BLaER1 (cell line): ENCODE data around the gene ZNF407.

ENCODE experiments used
- H3K27ac ChIP-seq: shearing (Covaris generic); formaldehyde crosslinking; 2 replicates; pipeline ENCODE4 v1.8.1; 2022
- H3K27me3 ChIP-seq: shearing (Covaris generic); formaldehyde crosslinking; 2 replicates; pipeline ENCODE4 v1.8.1; 2022
- H3K36me3 ChIP-seq: shearing (Covaris generic); formaldehyde crosslinking; 2 replicates; pipeline ENCODE4 v1.8.1; 2022
- H3K4me1 ChIP-seq: shearing (Covaris generic); formaldehyde crosslinking; 2 replicates; pipeline ENCODE4 v1.8.1; 2022
- H3K4me2 ChIP-seq: shearing (Covaris generic); formaldehyde crosslinking; 2 replicates; pipeline ENCODE4 v1.8.1; 2022
- H3K4me3 ChIP-seq: shearing (Covaris generic); formaldehyde crosslinking; 2 replicates; pipeline ENCODE4 v1.8.1; 2022
- H3K9ac ChIP-seq: shearing (Covaris generic); formaldehyde crosslinking; 2 replicates; pipeline ENCODE4 v1.8.1; 2022
- H3K9me3 ChIP-seq: shearing (Covaris generic); formaldehyde crosslinking; 2 replicates; pipeline ENCODE4 v1.8.1; 2022
- H4K20me1 ChIP-seq: shearing (Covaris generic); formaldehyde crosslinking; 2 replicates; pipeline ENCODE4 v1.8.1; 2022
- Cebpa-rat ChIP-seq: shearing (Covaris generic); IDR thresholded peaks from 2 replicates; pipeline ENCODE4 v1.8.1; 2022

The ZNF407 gene

DNA sequence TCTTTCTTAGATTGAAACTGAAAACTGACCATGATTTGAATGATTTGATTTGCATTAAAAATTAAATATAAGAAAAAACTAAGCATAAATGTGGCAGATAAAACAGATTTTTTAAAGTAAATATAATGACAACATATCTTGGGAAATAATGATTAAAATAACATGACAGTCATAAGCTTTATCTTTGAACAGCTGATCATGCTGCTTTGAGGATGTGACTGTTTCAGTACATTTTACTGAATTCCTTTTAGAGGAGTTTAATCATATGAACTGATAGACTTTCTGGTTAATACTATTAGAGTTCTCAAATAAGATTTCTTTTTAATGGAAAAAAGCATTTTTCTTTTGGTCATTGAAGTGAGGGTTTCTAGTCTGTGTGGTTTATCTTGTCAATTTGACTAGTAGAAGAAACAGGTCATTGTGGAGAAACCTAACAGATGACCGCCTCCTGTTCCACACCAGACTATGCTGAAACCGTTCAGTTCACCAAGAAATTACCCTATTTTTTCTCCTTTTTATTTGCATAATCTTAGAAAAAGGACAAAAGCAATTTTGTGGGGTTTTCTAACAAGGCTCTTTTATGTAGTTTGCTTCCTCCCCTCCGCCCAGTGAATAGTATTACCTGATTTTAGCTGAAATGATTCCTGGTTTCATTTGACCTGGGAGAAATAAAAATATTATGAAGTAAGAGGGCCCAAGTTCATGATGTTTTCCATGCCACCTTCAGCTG, 349.1 kb downstream of the ZNF407 start:
- TF ChIP-seq Cebpa-rat: no peak
- Histone ChIP-seq H3K4me1 (peaks cover 17% of the 10 kb centered on the region), H3K27ac (no peak overlapping the region)

DNA sequence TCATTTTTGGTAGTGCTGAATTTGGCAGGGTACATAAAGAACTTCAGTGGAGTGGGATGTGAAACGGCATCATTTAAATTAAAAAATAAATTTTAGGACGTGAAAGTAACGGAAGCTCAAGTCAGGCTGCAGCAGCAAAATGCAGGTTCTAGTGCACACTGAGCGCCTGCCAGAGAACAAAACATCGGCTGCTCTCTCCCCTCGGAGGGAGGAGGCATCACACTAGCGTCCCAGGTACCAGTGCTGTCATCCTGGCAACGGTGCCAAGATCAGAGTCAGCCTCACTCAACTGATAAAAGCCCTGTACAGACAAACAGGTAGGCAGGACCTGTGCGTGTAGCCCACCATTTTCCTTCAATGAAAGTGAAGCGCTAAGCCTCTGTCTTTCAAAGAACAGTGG, 349.7 kb downstream of the ZNF407 start:
- H3K36me3 ChIP-seq: no peaks in the 10 kb centered on the region
- peaks cover 11% of the 10 kb centered on the region for H3K4me1 ChIP-seq
- H3K4me3 ChIP-seq: no peak overlapping the region
- H3K9me3 ChIP-seq: no peaks in the 10 kb centered on the region
- no peak overlapping the region for H3K27ac ChIP-seq
- no peaks in the 10 kb centered on the region for H3K27me3 ChIP-seq
- no peaks in the 10 kb centered on the region for H4K20me1 ChIP-seq
- no peak overlapping the region for H3K9ac ChIP-seq
- TF ChIP-seq Cebpa-rat: no peak
- H3K4me2 ChIP-seq: no peak overlapping the region

More for the DNA sequence above, 349.1 kb downstream of the ZNF407 start:
- no peak overlapping the region for H3K4me3 ChIP-seq
- no peaks in the 10 kb centered on the region for H3K9me3 ChIP-seq
- H3K27me3 ChIP-seq: no peaks in the 10 kb centered on the region
- no peak overlapping the region for H3K4me2 ChIP-seq
- no peak overlapping the region for H3K9ac ChIP-seq
- H4K20me1 ChIP-seq: no peaks in the 10 kb centered on the region
- H3K36me3 ChIP-seq: no peaks in the 10 kb centered on the region

DNA sequence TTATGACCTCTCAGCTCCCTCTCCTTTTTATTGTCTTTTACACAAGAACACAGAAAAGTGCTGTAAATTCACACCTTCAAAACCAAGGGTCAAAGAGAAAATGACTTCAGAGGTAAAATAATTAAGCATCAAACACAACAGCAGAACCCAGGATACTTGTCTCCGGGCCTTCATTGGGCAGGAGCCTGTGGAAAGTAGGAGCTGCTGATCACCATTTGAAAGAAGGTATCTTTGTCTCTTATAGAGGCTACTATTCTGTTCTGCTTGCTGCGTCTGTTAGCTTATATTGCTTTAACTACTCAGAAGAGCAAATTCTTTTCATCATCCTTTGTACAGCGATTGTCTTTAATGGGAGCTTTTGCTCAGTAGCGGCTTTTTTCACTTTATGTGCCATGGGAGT, 350.2 kb downstream of the ZNF407 start:
- Histone ChIP-seq H4K20me1 (no peaks in the 10 kb centered on the region), H3K27ac (no peak overlapping the region), H3K4me1 (peaks cover 6% of the 10 kb centered on the region), H3K36me3 (peaks cover 2% of the 10 kb centered on the region; the same call in 1 of the 2 replicates), H3K9ac (no peak overlapping the region), H3K9me3 (no peaks in the 10 kb centered on the region), H3K27me3 (no peaks in the 10 kb centered on the region), H3K4me2 (no peak overlapping the region), H3K4me3 (no peak overlapping the region)
- TF ChIP-seq Cebpa-rat: no peak

DNA sequence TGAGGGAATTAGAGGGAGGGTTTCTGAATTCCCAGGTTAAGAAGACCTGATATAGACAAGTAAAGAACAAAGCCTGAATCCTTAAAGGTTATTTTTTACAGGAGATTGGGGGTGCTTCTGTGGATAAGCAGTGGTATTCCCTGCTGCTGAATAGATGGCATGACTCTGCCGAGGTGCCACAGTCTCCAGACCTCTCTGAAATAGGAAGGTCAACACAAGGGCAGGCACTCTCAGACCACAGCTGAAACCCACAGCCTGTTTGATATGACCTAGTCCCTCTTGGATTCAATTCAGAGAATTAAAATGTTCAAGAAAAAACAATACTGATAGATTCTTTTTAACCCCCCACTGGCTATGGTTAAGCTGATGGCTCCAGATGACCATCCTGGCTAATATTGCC, 351.9 kb downstream of the ZNF407 start:
- H3K4me1 ChIP-seq: no peaks in the 10 kb centered on the region

DNA sequence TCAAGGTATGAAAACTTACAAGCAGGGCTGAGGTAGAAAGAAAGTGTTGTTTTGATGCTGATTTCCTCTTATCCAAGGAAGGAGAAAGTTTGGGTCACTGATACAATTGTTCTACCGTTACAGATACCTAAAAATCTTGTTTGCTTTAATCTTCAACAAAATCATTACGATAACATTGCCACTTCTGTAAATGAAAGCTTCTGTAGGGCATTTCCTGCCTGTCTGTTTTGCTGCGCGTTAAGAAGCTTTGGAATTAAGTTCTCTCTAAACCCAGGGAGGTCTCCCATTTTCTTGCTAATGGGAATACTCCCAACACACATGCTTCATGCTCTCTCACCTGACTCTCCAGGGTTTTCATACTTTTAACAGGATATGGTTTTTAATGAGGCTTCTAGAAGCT, 352.8 kb downstream of the ZNF407 start:
- no peak for TF ChIP-seq Cebpa-rat
- H3K27me3 ChIP-seq: no peaks in the 10 kb centered on the region
- no peaks in the 10 kb centered on the region for H3K9me3 ChIP-seq
- no peak overlapping the region for H3K9ac ChIP-seq
- H3K27ac ChIP-seq: no peak overlapping the region
- peaks cover 5% of the 10 kb centered on the region; the same call in 1 of the 2 replicates for H3K36me3 ChIP-seq
- no peak overlapping the region for H3K4me2 ChIP-seq
- H4K20me1 ChIP-seq: no peaks in the 10 kb centered on the region
- no peaks in the 10 kb centered on the region for H3K4me1 ChIP-seq
- H3K4me3 ChIP-seq: no peak overlapping the region

More for the DNA sequence above, 351.9 kb downstream of the ZNF407 start:
- Histone ChIP-seq H3K27ac (no peak overlapping the region), H3K4me3 (no peak overlapping the region), H3K4me2 (no peak overlapping the region), H4K20me1 (no peaks in the 10 kb centered on the region), H3K27me3 (no peaks in the 10 kb centered on the region), H3K36me3 (peaks cover 5% of the 10 kb centered on the region; the same call in 1 of the 2 replicates), H3K9me3 (no peaks in the 10 kb centered on the region), H3K9ac (no peak overlapping the region)
- no peak for TF ChIP-seq Cebpa-rat

DNA sequence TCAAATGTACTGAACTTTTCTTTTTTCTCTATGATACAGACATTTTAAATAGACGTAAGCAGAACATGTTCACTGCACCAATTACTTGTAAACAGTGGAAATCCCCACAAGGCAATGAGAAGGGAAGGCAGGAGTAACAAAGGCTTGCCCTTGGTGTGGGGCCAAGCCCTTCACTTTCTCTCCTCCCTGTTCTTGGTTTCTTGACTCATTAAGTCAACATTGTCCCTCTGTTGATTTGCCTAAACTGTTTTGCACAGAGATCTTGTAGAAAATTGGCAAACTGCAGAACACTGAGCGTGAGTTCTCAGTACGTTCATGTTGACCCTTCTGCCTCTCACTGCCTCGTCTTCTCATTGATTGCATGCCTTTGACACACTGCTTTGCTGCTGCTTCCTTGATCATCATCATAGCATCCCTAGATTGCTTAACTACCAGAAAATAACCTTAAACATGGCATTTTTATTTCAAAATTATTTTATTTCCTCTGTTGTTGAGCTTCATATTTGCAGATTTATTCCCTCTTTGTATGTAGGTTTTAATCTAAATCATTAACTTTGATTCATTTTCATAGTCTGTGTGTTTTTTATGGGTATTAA, 353.6 kb downstream of the ZNF407 start:
- Histone ChIP-seq H3K27me3 (no peaks in the 10 kb centered on the region), H3K4me1 (no peaks in the 10 kb centered on the region), H3K9ac (no peak overlapping the region), H3K36me3 (peaks cover 5% of the 10 kb centered on the region; the same call in 1 of the 2 replicates), H3K4me3 (no peak overlapping the region), H3K9me3 (no peaks in the 10 kb centered on the region), H3K27ac (no peak overlapping the region), H4K20me1 (no peaks in the 10 kb centered on the region), H3K4me2 (no peak overlapping the region)
- TF ChIP-seq Cebpa-rat: no peak

DNA sequence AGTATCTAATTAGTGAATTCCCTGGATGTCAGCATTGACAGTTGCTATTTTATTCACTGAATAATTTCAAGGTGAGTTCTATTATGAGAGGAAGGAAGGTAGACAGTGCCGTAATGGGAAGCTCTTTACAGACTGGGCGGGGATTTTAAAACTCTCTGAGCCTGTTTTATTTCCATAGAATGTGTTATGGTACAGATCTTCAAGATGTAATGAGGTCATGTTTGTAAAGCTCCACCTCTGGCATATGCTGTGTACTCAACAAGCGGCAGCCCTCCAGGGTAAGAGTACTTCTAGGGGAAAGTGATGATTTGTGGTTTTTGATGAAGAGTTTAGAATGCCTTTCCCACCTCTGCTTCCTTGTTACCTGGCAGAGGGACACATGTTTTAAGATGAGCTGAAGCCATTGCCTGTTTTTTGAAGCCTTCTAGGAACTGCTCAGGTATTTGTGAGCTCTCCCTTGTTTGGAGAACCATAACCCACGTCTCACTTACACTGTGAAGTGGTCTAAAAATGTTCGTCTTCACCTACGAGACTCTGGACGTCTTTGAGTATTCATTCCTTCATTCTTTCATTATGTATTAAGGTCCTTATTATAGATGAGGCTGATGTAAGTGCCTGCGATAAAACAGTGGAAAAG, 360.0 kb downstream of the ZNF407 start:
- H3K4me2 ChIP-seq: no peak overlapping the region
- no peak for TF ChIP-seq Cebpa-rat
- H3K4me3 ChIP-seq: no peak overlapping the region
- H3K36me3 ChIP-seq: peaks cover 14% of the 10 kb centered on the region
- H3K4me1 ChIP-seq: no peaks in the 10 kb centered on the region
- H3K27ac ChIP-seq: no peak overlapping the region
- no peaks in the 10 kb centered on the region for H3K9me3 ChIP-seq
- no peaks in the 10 kb centered on the region for H4K20me1 ChIP-seq
- H3K27me3 ChIP-seq: no peaks in the 10 kb centered on the region
- H3K9ac ChIP-seq: no peak overlapping the region

DNA sequence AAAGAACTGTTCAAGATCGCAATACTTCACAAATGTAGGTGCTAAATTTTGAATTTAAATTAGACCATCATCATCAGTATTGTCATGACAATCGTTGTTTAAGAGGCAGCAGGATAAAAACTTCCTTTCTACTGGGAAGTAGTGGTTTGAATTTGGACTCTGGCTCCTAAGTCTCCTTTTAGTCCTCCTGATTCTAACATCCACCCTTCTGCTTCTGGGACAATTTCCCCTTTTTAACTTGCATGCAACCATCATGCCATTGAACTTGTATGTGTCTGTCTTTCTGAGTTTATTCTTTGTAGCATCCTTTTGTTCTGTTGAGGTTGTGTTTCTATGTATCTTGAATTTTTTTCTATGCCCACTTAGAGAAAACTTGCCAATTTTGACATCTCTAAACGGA, 361.5 kb downstream of the ZNF407 start:
- no peaks in the 10 kb centered on the region for H4K20me1 ChIP-seq
- H3K4me1 ChIP-seq: no peaks in the 10 kb centered on the region
- H3K4me2 ChIP-seq: no peak overlapping the region
- no peak overlapping the region for H3K9ac ChIP-seq
- no peak overlapping the region for H3K27ac ChIP-seq
- no peak overlapping the region for H3K4me3 ChIP-seq
- no peak for TF ChIP-seq Cebpa-rat
- no peaks in the 10 kb centered on the region for H3K9me3 ChIP-seq
- H3K36me3 ChIP-seq: peaks cover 9% of the 10 kb centered on the region
- no peaks in the 10 kb centered on the region for H3K27me3 ChIP-seq

DNA sequence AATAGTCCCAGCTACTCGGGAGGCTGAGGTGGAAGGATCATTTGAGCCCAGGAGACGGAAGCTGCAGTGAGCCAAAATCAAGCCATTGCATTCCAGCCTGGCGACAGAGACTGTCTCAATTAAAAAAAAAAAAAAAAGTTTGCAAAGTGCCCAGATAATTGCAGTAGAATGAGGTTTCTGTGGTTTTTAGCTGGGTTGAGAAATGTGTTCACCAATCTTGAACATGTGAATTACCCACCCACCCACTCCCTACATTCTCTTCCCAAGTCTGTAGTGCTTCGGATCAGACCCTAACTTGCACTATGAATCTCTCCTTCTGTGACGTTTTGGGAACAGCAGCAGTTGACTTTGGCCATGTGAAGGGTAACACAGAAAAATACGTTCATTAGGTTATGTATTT, 363.9 kb downstream of the ZNF407 start:
- no peaks in the 10 kb centered on the region for H3K27me3 ChIP-seq
- no peak overlapping the region for H3K27ac ChIP-seq
- H3K36me3 ChIP-seq: peaks cover 9% of the 10 kb centered on the region
- H3K9me3 ChIP-seq: peaks cover 7% of the 10 kb centered on the region
- no peaks in the 10 kb centered on the region for H4K20me1 ChIP-seq
- no peak overlapping the region for H3K4me3 ChIP-seq
- no peak for TF ChIP-seq Cebpa-rat
- no peak overlapping the region for H3K9ac ChIP-seq
- no peak overlapping the region for H3K4me2 ChIP-seq
- no peaks in the 10 kb centered on the region for H3K4me1 ChIP-seq

DNA sequence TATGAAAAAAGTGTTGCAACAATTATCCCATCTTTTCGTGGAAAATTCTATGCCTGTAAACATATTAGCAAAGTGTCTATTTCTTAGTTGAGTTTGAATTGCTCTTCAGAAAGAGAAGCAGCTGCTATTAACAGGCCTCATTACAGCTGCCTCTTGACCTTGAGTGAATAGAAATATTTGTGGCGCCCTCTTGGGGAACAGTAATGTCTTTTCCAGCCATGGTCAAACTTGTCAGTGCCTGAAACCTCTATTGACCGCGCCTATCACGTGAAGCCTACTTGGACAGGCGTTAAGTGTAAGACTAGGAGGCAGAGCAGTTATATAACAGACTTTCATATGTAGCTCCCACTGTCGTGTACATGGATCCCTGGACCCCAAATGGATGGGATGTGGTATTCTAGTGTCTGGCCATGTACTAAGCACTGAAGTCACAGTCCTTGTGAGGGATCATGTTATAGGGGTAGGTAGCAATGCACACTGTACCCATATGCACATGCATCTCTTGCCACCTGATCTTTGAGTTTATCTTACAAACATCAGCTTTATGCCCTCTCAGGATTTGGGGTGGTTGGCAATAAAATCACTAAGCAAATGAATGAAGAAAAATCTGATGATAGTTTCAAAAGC, 366.3 kb downstream of the ZNF407 start:
- no peak overlapping the region for H3K4me3 ChIP-seq
- H3K4me1 ChIP-seq: no peaks in the 10 kb centered on the region
- no peak overlapping the region for H3K9ac ChIP-seq
- H4K20me1 ChIP-seq: no peaks in the 10 kb centered on the region
- no peaks in the 10 kb centered on the region for H3K36me3 ChIP-seq
- H3K27ac ChIP-seq: no peak overlapping the region
- H3K27me3 ChIP-seq: no peaks in the 10 kb centered on the region
- H3K9me3 ChIP-seq: peaks cover 7% of the 10 kb centered on the region
- H3K4me2 ChIP-seq: no peak overlapping the region
- no peak for TF ChIP-seq Cebpa-rat
